NCI-H446 (cell line): ENCODE results near the gene GDF11.

ENCODE experiments used
- DNase-seq, 2 experiments: peaks; one replicate each; lab custom pipeline; 2025; lab: John Stamatoyannopoulos, UW

GDF11 gene

GRCh38 chr12:55723516-55724225 lies 19.3 kb upstream of the GDF11 start:
- DNase-seq, result no peak

- DNase-seq, result peak; percentile 20 to 65
These were observed 18.5 kb upstream of the GDF11 start for GRCh38 chr12:55724226-55724939.

GRCh38 chr12:55724940-55725309 lies 18.0 kb upstream of the GDF11 start:
- no peak for DNase-seq

- no peak for DNase-seq
These were observed 17.4 kb upstream of the GDF11 start for GRCh38 chr12:55725556-55725955.

GRCh38 chr12:55726971-55727370 lies 16.0 kb upstream of the GDF11 start:
- no peak for DNase-seq

- DNase-seq, result no peak
These were observed 15.2 kb upstream of the GDF11 start for GRCh38 chr12:55727643-55728185.

GRCh38 chr12:55728186-55728938 lies 14.6 kb upstream of the GDF11 start:
- peak in 1 of 2 experiments; percentile 38 for DNase-seq

GRCh38 chr12:55728939-55729818 lies 13.7 kb upstream of the GDF11 start, which contains the start of gene CD63:
CD63 (minus strand) TSS chr12:55729009; CDS start chr12:55728341, 668 bp downstream.
- peak; percentile 71 to 89 for DNase-seq

- no peak for DNase-seq
These were observed 12.8 kb upstream of the GDF11 start for GRCh38 chr12:55729819-55730818.

GRCh38 chr12:55732288-55732687 lies 10.6 kb upstream of the GDF11 start:
- no peak for DNase-seq

GRCh38 chr12:55733021-55733555 lies 9.8 kb upstream of the GDF11 start:
- DNase-seq, result no peak

- no peak for DNase-seq
These were observed 9.1 kb upstream of the GDF11 start for GRCh38 chr12:55733858-55734257.

GRCh38 chr12:55734595-55734994 lies 8.3 kb upstream of the GDF11 start:
- DNase-seq, result no peak

GRCh38 chr12:55736076-55736475 lies 6.8 kb upstream of the GDF11 start:
- no peak for DNase-seq

- peak; percentile 13 to 77 for DNase-seq
These were observed 5.9 kb upstream of the GDF11 start for GRCh38 chr12:55736780-55737580.

- DNase-seq, result no peak
These were observed 5.3 kb upstream of the GDF11 start for GRCh38 chr12:55737581-55738122.

GRCh38 chr12:55738123-55739024 lies 4.5 kb upstream of the GDF11 start:
- peak; percentile 84 to 92 for DNase-seq

- DNase-seq, result no peak
These were observed 3.9 kb upstream of the GDF11 start for GRCh38 chr12:55739025-55739378.
